Endodermal cell (in vitro differentiated cells): Measurements from ENCODE around the gene FAM118A. TPM values are rescaled to one million over a fixed set of nuclear protein-coding genes. Genes with fewer than 3 reads are reported as not detected.
"Not testable (repeated sequence)": the region's sequence is repeated elsewhere in the genome, so short reads cannot be mapped to it uniquely, and the experiment has no call there.

Experiments used
- DNase-seq: peaks from one replicate; pipeline ENCODE4 v3.0.0-alpha.2; 2017
- H3K27ac ChIP-seq: 2 replicates; pipeline ENCODE4 v1.5.1; 2013; ENCODE audit warnings: mild to moderate bottlenecking, low read depth, low read length, moderate library complexity
- H3K27me3 ChIP-seq: 2 replicates; pipeline ENCODE4 v1.6.1; 2013; ENCODE audit warnings: mild to moderate bottlenecking, low read length, moderate library complexity; ENCODE audit not compliant: insufficient read depth, control insufficient read depth, poor library complexity, severe bottlenecking
- H3K36me3 ChIP-seq: 2 replicates; pipeline ENCODE4 v1.7.0; 2013; ENCODE audit warnings: mild to moderate bottlenecking, low read length, moderate library complexity; ENCODE audit not compliant: control insufficient read depth, insufficient read depth
- H3K4me1 ChIP-seq: one replicate; pipeline ENCODE4 v1.7.0; 2013; ENCODE audit warnings: low read length; ENCODE audit not compliant: control insufficient read depth, insufficient read depth
- H3K4me3 ChIP-seq: 2 replicates; pipeline ENCODE4 v1.5.1; 2013; ENCODE audit warnings: mild to moderate bottlenecking, low read length, moderate library complexity
- H3K9ac ChIP-seq: 2 replicates; pipeline ENCODE4 v1.6.1; 2013; ENCODE audit warnings: mild to moderate bottlenecking, low read length, moderate library complexity; ENCODE audit not compliant: poor library complexity, severe bottlenecking; ENCODE audit errors: extremely low read depth
- H3K9me3 ChIP-seq: 2 replicates; pipeline ENCODE4 v1.6.1; 2013; ENCODE audit warnings: mild to moderate bottlenecking, low read length, moderate library complexity; ENCODE audit not compliant: control insufficient read depth
- H3K27ac Mint-ChIP-seq: 2 replicates; pipeline ENCODE4 v1.8.0; 2020; ENCODE audit warnings: mixed read lengths
- H3K27me3 Mint-ChIP-seq: 2 replicates; pipeline ENCODE4 v1.8.0; 2021; ENCODE audit warnings: mild to moderate bottlenecking, mixed read lengths; ENCODE audit not compliant: insufficient read depth
- H3K36me3 Mint-ChIP-seq: 2 replicates; pipeline ENCODE4 v1.8.0; 2020; ENCODE audit warnings: low read depth, mixed read lengths
- H3K4me1 Mint-ChIP-seq: 2 replicates; pipeline ENCODE4 v1.8.0; 2020; ENCODE audit warnings: mixed read lengths
- H3K4me3 Mint-ChIP-seq: 2 replicates; pipeline ENCODE4 v1.8.0; 2020; ENCODE audit warnings: mild to moderate bottlenecking, moderate library complexity, mixed read lengths
- H3K9me3 Mint-ChIP-seq: 2 replicates; pipeline ENCODE4 v1.8.0; 2020; ENCODE audit warnings: mild to moderate bottlenecking, mixed read lengths
- WGBS, 2 experiments: methylation state at CpG; one replicate each; pipeline versions ENCODE4 v1.1.5 to v1.1.7; 2013; ENCODE audit warnings: missing lambda C conversion rate in 2 of 2, mixed read lengths in 1 of 2; ENCODE audit not compliant: insufficient coverage in 1 of 2, insufficient read length in 1 of 2; 5-methylcytosine and 5-hydroxymethylcytosine counted together
- total RNA-seq, 2 donors: library from RNA; stranded (reverse); fragmentation: NEBNext Ultra II Directional in 1 of 2; extraction: Animal tissue kit (Norgen Biotek cat#: 25700) in 1 of 2; gene quantifications; 2 replicates in 1 of 2; 3 replicates in 1 of 2; pipeline ENCODE4 v1.2.1, GENCODE V29; 2021
- TF ChIP-seq, protein P1 (sequence below): fragments of 200-600 bp; sonication (generic); conservative IDR thresholded peaks from 2 replicates; pipeline ENCODE4 v1.5.0; 2021; ENCODE audit warnings: antibody characterized with exemption, mild to moderate bottlenecking

FAM118A gene
- total RNA-seq, 2 donors from 2014 or later = 46.3 to 143 TPM

GRCh38 chr22:45358127-45358526, 48.4 kb downstream of the FAM118A start:
- H3K4me1 ChIP-seq = no peaks in the 10 kb centered on the region
- Mint-ChIP-seq H3K36me3 (no peaks in the 10 kb centered on the region), H3K27me3 (peaks cover 12% of the 10 kb centered on the region), H3K4me3 (no peak overlapping the region), H3K9me3 (no peaks in the 10 kb centered on the region), H3K4me1 (no peaks in the 10 kb centered on the region), H3K27ac (no peak overlapping the region)
- H3K27me3 ChIP-seq = no peaks in the 10 kb centered on the region
- TF ChIP-seq, protein P1, sequence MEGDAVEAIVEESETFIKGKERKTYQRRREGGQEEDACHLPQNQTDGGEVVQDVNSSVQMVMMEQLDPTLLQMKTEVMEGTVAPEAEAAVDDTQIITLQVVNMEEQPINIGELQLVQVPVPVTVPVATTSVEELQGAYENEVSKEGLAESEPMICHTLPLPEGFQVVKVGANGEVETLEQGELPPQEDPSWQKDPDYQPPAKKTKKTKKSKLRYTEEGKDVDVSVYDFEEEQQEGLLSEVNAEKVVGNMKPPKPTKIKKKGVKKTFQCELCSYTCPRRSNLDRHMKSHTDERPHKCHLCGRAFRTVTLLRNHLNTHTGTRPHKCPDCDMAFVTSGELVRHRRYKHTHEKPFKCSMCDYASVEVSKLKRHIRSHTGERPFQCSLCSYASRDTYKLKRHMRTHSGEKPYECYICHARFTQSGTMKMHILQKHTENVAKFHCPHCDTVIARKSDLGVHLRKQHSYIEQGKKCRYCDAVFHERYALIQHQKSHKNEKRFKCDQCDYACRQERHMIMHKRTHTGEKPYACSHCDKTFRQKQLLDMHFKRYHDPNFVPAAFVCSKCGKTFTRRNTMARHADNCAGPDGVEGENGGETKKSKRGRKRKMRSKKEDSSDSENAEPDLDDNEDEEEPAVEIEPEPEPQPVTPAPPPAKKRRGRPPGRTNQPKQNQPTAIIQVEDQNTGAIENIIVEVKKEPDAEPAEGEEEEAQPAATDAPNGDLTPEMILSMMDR = no peak
- WGBS, 2 experiments = 82% methylated on average over 1 of the region's 1 CpG; no CpG with 5 or more reads in 1 of the 2 experiments
- no peak overlapping the region for H3K9ac ChIP-seq
- H3K4me3 ChIP-seq = no peak overlapping the region
- no peak for DNase-seq
- H3K9me3 ChIP-seq = no peaks in the 10 kb centered on the region
- no peak overlapping the region for H3K27ac ChIP-seq
- no peaks in the 10 kb centered on the region for H3K36me3 ChIP-seq

GRCh38 chr22:45359627-45360026, 49.9 kb downstream of the FAM118A start:
- 90% methylated on average over 3 to 4 of the region's 4 CpGs for WGBS, 2 experiments

GRCh38 chr22:45366713-45367112, 57.0 kb downstream of the FAM118A start:
- Mint-ChIP-seq H3K27me3 (peaks cover 7% of the 10 kb centered on the region), H3K4me3 (no peak overlapping the region), H3K9me3 (peaks cover 5% of the 10 kb centered on the region), H3K27ac (no peak overlapping the region), H3K36me3 (no peaks in the 10 kb centered on the region), H3K4me1 (no peaks in the 10 kb centered on the region)
- H3K4me3 ChIP-seq = no peak overlapping the region
- no peak overlapping the region for H3K9ac ChIP-seq
- no peaks in the 10 kb centered on the region for H3K4me1 ChIP-seq
- H3K27ac ChIP-seq = no peak overlapping the region
- no peak for DNase-seq
- H3K9me3 ChIP-seq = peaks cover 12% of the 10 kb centered on the region
- no peaks in the 10 kb centered on the region for H3K36me3 ChIP-seq
- WGBS, 2 experiments = 86 to 92% methylated on average over 3 of the region's 3 CpGs
- H3K27me3 ChIP-seq = no peaks in the 10 kb centered on the region
- TF ChIP-seq, protein P1 = no peak

More at GRCh38 chr22:45359627-45360026, 49.9 kb downstream of the FAM118A start:
- no peaks in the 10 kb centered on the region for H3K9me3 ChIP-seq
- no peak overlapping the region for H3K9ac ChIP-seq
- Mint-ChIP-seq H3K4me3 (no peak overlapping the region), H3K4me1 (no peaks in the 10 kb centered on the region), H3K9me3 (no peaks in the 10 kb centered on the region), H3K36me3 (no peaks in the 10 kb centered on the region), H3K27ac (no peak overlapping the region), H3K27me3 (peaks cover 12% of the 10 kb centered on the region)
- no peaks in the 10 kb centered on the region for H3K36me3 ChIP-seq
- no peak for DNase-seq
- H3K27ac ChIP-seq = no peak overlapping the region
- H3K4me1 ChIP-seq = no peaks in the 10 kb centered on the region
- H3K4me3 ChIP-seq = no peak overlapping the region
- TF ChIP-seq, protein P1 = no peak
- no peaks in the 10 kb centered on the region for H3K27me3 ChIP-seq

DNA sequence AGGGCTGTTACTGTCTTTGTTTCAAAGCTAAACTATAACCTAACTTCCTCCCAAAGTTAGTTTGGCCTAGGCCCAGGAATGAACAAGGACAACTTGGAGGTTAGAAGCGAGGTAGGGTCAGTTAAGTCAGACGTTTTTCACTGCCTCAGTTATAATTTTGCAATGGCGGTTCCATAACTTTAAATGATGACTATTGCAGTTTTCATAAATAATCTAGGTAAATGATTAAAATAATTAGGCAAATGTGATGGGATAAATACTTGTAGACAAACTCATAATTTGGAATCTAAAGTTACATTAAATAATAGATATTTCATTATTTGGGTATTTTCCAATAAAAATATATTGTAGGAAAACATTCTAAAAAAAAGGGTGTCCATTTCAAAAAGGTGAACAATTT, 63.9 kb downstream of the FAM118A start:
- H3K9ac ChIP-seq, H3K36me3 Mint-ChIP-seq, H3K27ac ChIP-seq, H3K36me3 ChIP-seq, H3K27ac Mint-ChIP-seq, H3K4me3 Mint-ChIP-seq, H3K4me1 ChIP-seq, DNase-seq, H3K27me3 ChIP-seq, H3K4me3 ChIP-seq, H3K27me3 Mint-ChIP-seq, H3K4me1 Mint-ChIP-seq: not testable (repeated sequence)
- peaks cover 22% of the 10 kb centered on the region for H3K9me3 Mint-ChIP-seq
- peaks cover 14% of the 10 kb centered on the region for H3K9me3 ChIP-seq
- WGBS, 2 experiments = 98 to 100% methylated on average over 3 of the region's 3 CpGs
